SK-N-SH (cell line): ENCODE results near the gene GNAI3. TPM values are rescaled to one million over a fixed set of nuclear protein-coding genes. Genes with fewer than 3 reads are reported as not detected.
A peak's percentile ranks its signal among the peaks of the same experiment; 100 is the strongest.

ENCODE experiments used
- CTCF ChIA-PET: fragments of 300-600, 350-600 bp; formaldehyde crosslinking; extraction: SDS; loops from one replicate; lab custom pipeline; 2021; lab: Yijun Ruan, JAX
- POLR2A ChIA-PET: fragments of 350-600 bp; sonication (Branson Sonifier 250); formaldehyde crosslinking; extraction: SDS; loops from one replicate; lab custom pipeline; 2020; ENCODE audit warnings: antibody characterized with exemption, inconsistent platforms; lab: Yijun Ruan, JAX
- DNase-seq: peaks from one replicate; pipeline ENCODE4 v3.0.0; 2012
- H2AFZ ChIP-seq: fragments of 200-600 bp; sonication (generic); 2 replicates; pipeline ENCODE4 v1.8.1; 2016; ENCODE audit warnings: antibody characterized with exemption, mild to moderate bottlenecking, low read depth
- H3F3A ChIP-seq: fragments of 200-600 bp; sonication (generic); replicated peaks from 2 replicates; pipeline ENCODE3; 2016; ENCODE audit warnings: antibody characterized with exemption, mild to moderate bottlenecking; ENCODE audit not compliant: insufficient read depth
- H3K27ac ChIP-seq, 2 experiments: fragments of 200-500 bp in 1 of 2; fragments of 200-600 bp in 1 of 2; sonication (Bioruptor generic) in 1 of 2; sonication (generic), shearing (Covaris generic) in 1 of 2; 2 replicates each; pipeline versions ENCODE4 v1.5.1 to v1.6.1; 2014 to 2016; ENCODE audit warnings: low read depth in 2 of 2, inconsistent platforms in 1 of 2, low read length in 1 of 2, mild to moderate bottlenecking in 1 of 2, mixed read lengths in 1 of 2
- H3K27me3 ChIP-seq: fragments of 200-600 bp; sonication (generic), shearing (Covaris generic); 2 replicates; pipeline ENCODE4 v1.6.1; 2016; ENCODE audit warnings: mixed run types; ENCODE audit not compliant: insufficient read depth
- H3K36me3 ChIP-seq, 2 experiments: fragments of 200-500 bp in 1 of 2; fragments of 200-600 bp in 1 of 2; sonication (Bioruptor generic) in 1 of 2; sonication (generic) in 1 of 2; replicated peaks in 1 of 2; 2 replicates each; pipeline versions ENCODE3 to v1.5.1; 2014 to 2016; ENCODE audit warnings: low read length in 1 of 2, mild to moderate bottlenecking in 1 of 2; ENCODE audit not compliant: insufficient read depth in 2 of 2, control insufficient read depth in 1 of 2
- H3K4me1 ChIP-seq, 2 experiments: fragments of 200-500 bp in 1 of 2; fragments of 200-600 bp in 1 of 2; sonication (Bioruptor generic) in 1 of 2; sonication (generic), shearing (Covaris generic) in 1 of 2; 2 replicates each; pipeline versions ENCODE4 v1.5.1 to v1.6.1; 2014 to 2016; ENCODE audit warnings: low read depth in 1 of 2, low read length in 1 of 2, mixed run types in 1 of 2; ENCODE audit not compliant: insufficient read depth in 2 of 2, control insufficient read depth in 1 of 2
- H3K4me2 ChIP-seq: fragments of 200-600 bp; sonication (generic), shearing (Covaris generic); 2 replicates; pipeline ENCODE4 v1.6.1; 2017; ENCODE audit warnings: mixed run types
- H3K4me3 ChIP-seq, 2 experiments: fragments of 200-500 bp in 1 of 2; fragments of 200-600 bp in 1 of 2; sonication (Bioruptor generic) in 1 of 2; sonication (generic), shearing (Covaris generic) in 1 of 2; 2 replicates each; pipeline versions ENCODE4 v1.5.1 to v1.8.1; 2014 to 2016; ENCODE audit warnings: low read depth in 2 of 2, inconsistent platforms in 1 of 2, low read length in 1 of 2, mild to moderate bottlenecking in 1 of 2, mixed read lengths in 1 of 2, moderate library complexity in 1 of 2
- H3K79me2 ChIP-seq: fragments of 200-600 bp; sonication (generic); 2 replicates; pipeline ENCODE4 v1.8.1; 2017; ENCODE audit warnings: mild to moderate bottlenecking; ENCODE audit not compliant: insufficient read depth
- H3K9ac ChIP-seq: fragments of 200-600 bp; sonication (generic); 2 replicates; pipeline ENCODE4 v1.6.1; 2017; ENCODE audit warnings: mixed run types
- H3K9me2 ChIP-seq: fragments of 200-600 bp; sonication (generic); 2 replicates; pipeline ENCODE4 v1.6.1; 2017; ENCODE audit warnings: mixed run types
- H3K9me3 ChIP-seq: fragments of 200-600 bp; sonication (generic); 2 replicates; pipeline ENCODE4 v1.6.1; 2017; ENCODE audit warnings: mixed run types, mild to moderate bottlenecking, moderate library complexity
- H4K20me1 ChIP-seq: fragments of 200-600 bp; sonication (generic); 2 replicates; pipeline ENCODE4 v1.6.1; 2017; ENCODE audit warnings: mild to moderate bottlenecking, mixed run types; ENCODE audit not compliant: insufficient read depth
- FOSL2 ChIP-seq: IDR thresholded peaks from 2 replicates; pipeline ENCODE4 v1.4.0; 2012; ENCODE audit warnings: low read depth, mild to moderate bottlenecking, moderate library complexity, borderline replicate concordance
- FOXJ3 ChIP-seq: sonication (generic); formaldehyde crosslinking; IDR thresholded peaks from 2 replicates; pipeline ENCODE4 v1.5.1; 2020; ENCODE audit warnings: mild to moderate bottlenecking, missing genetic modification reagents
- MXI1 ChIP-seq: IDR thresholded peaks from 2 replicates; pipeline ENCODE4 v1.6.1; 2012; ENCODE audit warnings: mild to moderate bottlenecking, low read depth, low read length, improper control_type of control experiment
- NFIC ChIP-seq: IDR thresholded peaks from 2 replicates; pipeline ENCODE4 v1.4.0; 2012; ENCODE audit warnings: borderline replicate concordance
- NRF1 ChIP-seq: IDR thresholded peaks from 2 replicates; pipeline ENCODE4 v1.6.1; 2012; ENCODE audit warnings: low read depth, mild to moderate bottlenecking, low read length
- WGBS: methylation state at CpG from one replicate; pipeline ENCODE4 v1.1.6; 2017; ENCODE audit warnings: low lambda C conversion rate; 5-methylcytosine and 5-hydroxymethylcytosine counted together
- polyA plus RNA-seq, 3 experiments: library from polyadenylated mRNA; depleted of rRNA; stranded (reverse); fragments of >200 nt; gene quantifications; 2 replicates each; pipeline ENCODE4 v1.2.3, GENCODE V29; 2012
- TF ChIP-seq, protein P1 (sequence below): fragments of 200-600 bp; sonication (generic); IDR thresholded peaks from 2 replicates; pipeline ENCODE4 v1.6.1; 2017; ENCODE audit warnings: antibody characterized with exemption, mild to moderate bottlenecking, moderate library complexity
- TF ChIP-seq, protein P2 (sequence below): IDR thresholded peaks from 2 replicates; pipeline ENCODE4 v1.6.1; 2012; ENCODE audit warnings: mild to moderate bottlenecking, low read depth, low read length, moderate library complexity
- TF ChIP-seq, protein P3 (sequence below): IDR thresholded peaks from 2 replicates; pipeline ENCODE4 v1.4.0; 2012; ENCODE audit warnings: low read depth

Gene GNAI3
- polyA plus RNA-seq, 1 of the 3 experiments (the other 2 are of a cell fraction): 4.0 TPM

DNA sequence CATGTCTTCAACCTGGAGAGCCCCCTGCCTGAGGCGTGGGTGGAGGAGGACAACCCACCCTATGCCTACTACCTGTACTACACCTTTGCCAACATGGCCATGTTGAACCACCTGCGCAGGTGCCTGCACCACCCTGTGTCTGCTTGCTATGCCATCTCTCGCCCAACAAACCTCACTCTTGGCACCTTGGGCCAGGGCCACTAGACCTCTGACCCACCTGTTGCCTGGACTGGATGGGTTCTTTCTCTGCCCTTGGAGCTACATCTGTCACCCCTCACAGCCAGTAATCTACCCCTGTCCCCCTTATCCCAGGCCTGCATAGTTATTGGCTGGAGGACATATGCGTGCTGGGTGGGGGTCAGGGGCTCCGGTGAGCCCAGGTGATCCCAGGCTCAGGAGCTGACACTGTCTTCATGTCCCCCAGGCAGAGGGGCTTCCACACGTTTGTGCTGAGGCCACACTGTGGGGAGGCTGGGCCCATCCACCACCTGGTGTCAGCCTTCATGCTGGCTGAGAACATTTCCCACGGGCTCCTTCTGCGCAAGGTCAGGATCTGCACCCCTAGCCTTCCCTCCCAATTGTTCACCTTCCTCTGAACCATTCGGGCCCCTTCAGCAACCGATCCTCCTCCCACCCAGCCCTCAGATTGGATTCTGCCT is 81.1 kb downstream of the GNAI3 start:
- Histone ChIP-seq H3K4me1 (peaks cover 0 to 43% of the 10 kb centered on the region in 2 experiments; a peak in 2 of 4 replicates), H3K4me2 (no peak overlapping the region), H3K9me2 (no peaks in the 10 kb centered on the region), H3K9ac (no peak overlapping the region), H3F3A (peaks cover 4% of the 10 kb centered on the region), H3K27ac (peak overlapping the region in 1 of 2 experiments; percentile 11; a peak in 1 of 4 replicates), H3K4me3 (no peak overlapping the region), H3K9me3 (no peaks in the 10 kb centered on the region; the same call in 1 of the 2 replicates), H3K36me3 (peaks cover 20 to 55% of the 10 kb centered on the region in 2 experiments), H3K79me2 (peaks cover 7% of the 10 kb centered on the region; the same call in 1 of the 2 replicates), H4K20me1 (peaks cover 20% of the 10 kb centered on the region), H3K27me3 (no peaks in the 10 kb centered on the region), H2AFZ (no peak overlapping the region)
- TF ChIP-seq FOSL2 (no peak), MXI1 (no peak), NFIC (no peak), FOXJ3 (CRISPR knock-in tag) (no peak), NRF1 (no peak)
- TF ChIP-seq, protein P1, sequence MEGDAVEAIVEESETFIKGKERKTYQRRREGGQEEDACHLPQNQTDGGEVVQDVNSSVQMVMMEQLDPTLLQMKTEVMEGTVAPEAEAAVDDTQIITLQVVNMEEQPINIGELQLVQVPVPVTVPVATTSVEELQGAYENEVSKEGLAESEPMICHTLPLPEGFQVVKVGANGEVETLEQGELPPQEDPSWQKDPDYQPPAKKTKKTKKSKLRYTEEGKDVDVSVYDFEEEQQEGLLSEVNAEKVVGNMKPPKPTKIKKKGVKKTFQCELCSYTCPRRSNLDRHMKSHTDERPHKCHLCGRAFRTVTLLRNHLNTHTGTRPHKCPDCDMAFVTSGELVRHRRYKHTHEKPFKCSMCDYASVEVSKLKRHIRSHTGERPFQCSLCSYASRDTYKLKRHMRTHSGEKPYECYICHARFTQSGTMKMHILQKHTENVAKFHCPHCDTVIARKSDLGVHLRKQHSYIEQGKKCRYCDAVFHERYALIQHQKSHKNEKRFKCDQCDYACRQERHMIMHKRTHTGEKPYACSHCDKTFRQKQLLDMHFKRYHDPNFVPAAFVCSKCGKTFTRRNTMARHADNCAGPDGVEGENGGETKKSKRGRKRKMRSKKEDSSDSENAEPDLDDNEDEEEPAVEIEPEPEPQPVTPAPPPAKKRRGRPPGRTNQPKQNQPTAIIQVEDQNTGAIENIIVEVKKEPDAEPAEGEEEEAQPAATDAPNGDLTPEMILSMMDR: no peak
- TF ChIP-seq, protein P2, sequence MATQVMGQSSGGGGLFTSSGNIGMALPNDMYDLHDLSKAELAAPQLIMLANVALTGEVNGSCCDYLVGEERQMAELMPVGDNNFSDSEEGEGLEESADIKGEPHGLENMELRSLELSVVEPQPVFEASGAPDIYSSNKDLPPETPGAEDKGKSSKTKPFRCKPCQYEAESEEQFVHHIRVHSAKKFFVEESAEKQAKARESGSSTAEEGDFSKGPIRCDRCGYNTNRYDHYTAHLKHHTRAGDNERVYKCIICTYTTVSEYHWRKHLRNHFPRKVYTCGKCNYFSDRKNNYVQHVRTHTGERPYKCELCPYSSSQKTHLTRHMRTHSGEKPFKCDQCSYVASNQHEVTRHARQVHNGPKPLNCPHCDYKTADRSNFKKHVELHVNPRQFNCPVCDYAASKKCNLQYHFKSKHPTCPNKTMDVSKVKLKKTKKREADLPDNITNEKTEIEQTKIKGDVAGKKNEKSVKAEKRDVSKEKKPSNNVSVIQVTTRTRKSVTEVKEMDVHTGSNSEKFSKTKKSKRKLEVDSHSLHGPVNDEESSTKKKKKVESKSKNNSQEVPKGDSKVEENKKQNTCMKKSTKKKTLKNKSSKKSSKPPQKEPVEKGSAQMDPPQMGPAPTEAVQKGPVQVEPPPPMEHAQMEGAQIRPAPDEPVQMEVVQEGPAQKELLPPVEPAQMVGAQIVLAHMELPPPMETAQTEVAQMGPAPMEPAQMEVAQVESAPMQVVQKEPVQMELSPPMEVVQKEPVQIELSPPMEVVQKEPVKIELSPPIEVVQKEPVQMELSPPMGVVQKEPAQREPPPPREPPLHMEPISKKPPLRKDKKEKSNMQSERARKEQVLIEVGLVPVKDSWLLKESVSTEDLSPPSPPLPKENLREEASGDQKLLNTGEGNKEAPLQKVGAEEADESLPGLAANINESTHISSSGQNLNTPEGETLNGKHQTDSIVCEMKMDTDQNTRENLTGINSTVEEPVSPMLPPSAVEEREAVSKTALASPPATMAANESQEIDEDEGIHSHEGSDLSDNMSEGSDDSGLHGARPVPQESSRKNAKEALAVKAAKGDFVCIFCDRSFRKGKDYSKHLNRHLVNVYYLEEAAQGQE: no peak
- TF ChIP-seq, protein P3, sequence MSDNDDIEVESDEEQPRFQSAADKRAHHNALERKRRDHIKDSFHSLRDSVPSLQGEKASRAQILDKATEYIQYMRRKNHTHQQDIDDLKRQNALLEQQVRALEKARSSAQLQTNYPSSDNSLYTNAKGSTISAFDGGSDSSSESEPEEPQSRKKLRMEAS: no peak
- 97% methylated on average over 7 of the region's 10 CpGs for WGBS
- ChIA-PET CTCF (interaction anchor here (0.5 to 11.9 kb wide), 16 partner anchors 8 to 354 kb away, joined by 3 to 114 read pairs (median 3); partner anchors contain the start of gene GNAI3), POLR2A (interaction anchor here (4.3 kb wide), 1 partner anchor 81 kb away, joined by 26 read pairs; the partner anchor contains the start of gene GNAI3)
- DNase-seq: peak; percentile 12
